SK-N-SH (cell line): ENCODE measurements around the gene RPL22. TPM values are rescaled to one million over a fixed set of nuclear protein-coding genes. Genes with fewer than 3 reads are reported as not detected.

Source experiments
- CTCF ChIA-PET: fragments of 300-600, 350-600 bp; formaldehyde crosslinking; extraction: SDS; loops from one replicate; lab custom pipeline; 2021; lab: Yijun Ruan, JAX
- POLR2A ChIA-PET: fragments of 350-600 bp; sonication (Branson Sonifier 250); formaldehyde crosslinking; extraction: SDS; loops from one replicate; lab custom pipeline; 2020; ENCODE audit warnings: antibody characterized with exemption, inconsistent platforms; lab: Yijun Ruan, JAX
- DNase-seq: peaks from one replicate; pipeline ENCODE4 v3.0.0; 2012
- H2AFZ ChIP-seq: fragments of 200-600 bp; sonication (generic); 2 replicates; pipeline ENCODE4 v1.8.1; 2016; ENCODE audit warnings: antibody characterized with exemption, mild to moderate bottlenecking, low read depth
- H3F3A ChIP-seq: fragments of 200-600 bp; sonication (generic); replicated peaks from 2 replicates; pipeline ENCODE3; 2016; ENCODE audit warnings: antibody characterized with exemption, mild to moderate bottlenecking; ENCODE audit not compliant: insufficient read depth
- H3K27ac ChIP-seq, 2 experiments: fragments of 200-500 bp in 1 of 2; fragments of 200-600 bp in 1 of 2; sonication (Bioruptor generic) in 1 of 2; sonication (generic), shearing (Covaris generic) in 1 of 2; 2 replicates each; pipeline versions ENCODE4 v1.5.1 to v1.6.1; 2014 to 2016; ENCODE audit warnings: low read depth in 2 of 2, inconsistent platforms in 1 of 2, low read length in 1 of 2, mild to moderate bottlenecking in 1 of 2, mixed read lengths in 1 of 2
- H3K27me3 ChIP-seq: fragments of 200-600 bp; sonication (generic), shearing (Covaris generic); 2 replicates; pipeline ENCODE4 v1.6.1; 2016; ENCODE audit warnings: mixed run types; ENCODE audit not compliant: insufficient read depth
- H3K36me3 ChIP-seq, 2 experiments: fragments of 200-500 bp in 1 of 2; fragments of 200-600 bp in 1 of 2; sonication (Bioruptor generic) in 1 of 2; sonication (generic) in 1 of 2; replicated peaks in 1 of 2; 2 replicates each; pipeline versions ENCODE3 to v1.5.1; 2014 to 2016; ENCODE audit warnings: low read length in 1 of 2, mild to moderate bottlenecking in 1 of 2; ENCODE audit not compliant: insufficient read depth in 2 of 2, control insufficient read depth in 1 of 2
- H3K4me1 ChIP-seq, 2 experiments: fragments of 200-500 bp in 1 of 2; fragments of 200-600 bp in 1 of 2; sonication (Bioruptor generic) in 1 of 2; sonication (generic), shearing (Covaris generic) in 1 of 2; 2 replicates each; pipeline versions ENCODE4 v1.5.1 to v1.6.1; 2014 to 2016; ENCODE audit warnings: low read depth in 1 of 2, low read length in 1 of 2, mixed run types in 1 of 2; ENCODE audit not compliant: insufficient read depth in 2 of 2, control insufficient read depth in 1 of 2
- H3K4me2 ChIP-seq: fragments of 200-600 bp; sonication (generic), shearing (Covaris generic); 2 replicates; pipeline ENCODE4 v1.6.1; 2017; ENCODE audit warnings: mixed run types
- H3K4me3 ChIP-seq, 2 experiments: fragments of 200-500 bp in 1 of 2; fragments of 200-600 bp in 1 of 2; sonication (Bioruptor generic) in 1 of 2; sonication (generic), shearing (Covaris generic) in 1 of 2; 2 replicates each; pipeline versions ENCODE4 v1.5.1 to v1.8.1; 2014 to 2016; ENCODE audit warnings: low read depth in 2 of 2, inconsistent platforms in 1 of 2, low read length in 1 of 2, mild to moderate bottlenecking in 1 of 2, mixed read lengths in 1 of 2, moderate library complexity in 1 of 2
- H3K79me2 ChIP-seq: fragments of 200-600 bp; sonication (generic); 2 replicates; pipeline ENCODE4 v1.8.1; 2017; ENCODE audit warnings: mild to moderate bottlenecking; ENCODE audit not compliant: insufficient read depth
- H3K9ac ChIP-seq: fragments of 200-600 bp; sonication (generic); 2 replicates; pipeline ENCODE4 v1.6.1; 2017; ENCODE audit warnings: mixed run types
- H3K9me2 ChIP-seq: fragments of 200-600 bp; sonication (generic); 2 replicates; pipeline ENCODE4 v1.6.1; 2017; ENCODE audit warnings: mixed run types
- H3K9me3 ChIP-seq: fragments of 200-600 bp; sonication (generic); 2 replicates; pipeline ENCODE4 v1.6.1; 2017; ENCODE audit warnings: mixed run types, mild to moderate bottlenecking, moderate library complexity
- H4K20me1 ChIP-seq: fragments of 200-600 bp; sonication (generic); 2 replicates; pipeline ENCODE4 v1.6.1; 2017; ENCODE audit warnings: mild to moderate bottlenecking, mixed run types; ENCODE audit not compliant: insufficient read depth
- CTCF ChIP-seq: fragments of 200-600 bp; sonication (generic); IDR thresholded peaks from 2 replicates; pipeline ENCODE4 v1.6.1; 2017; ENCODE audit warnings: antibody characterized with exemption, mild to moderate bottlenecking, moderate library complexity
- FOXM1 ChIP-seq: IDR thresholded peaks from 2 replicates; pipeline ENCODE4 v1.4.0; 2012; ENCODE audit warnings: low read depth, mild to moderate bottlenecking
- GABPA ChIP-seq: IDR thresholded peaks from 2 replicates; pipeline ENCODE4 v1.4.0; 2012; ENCODE audit warnings: low read depth, mild to moderate bottlenecking
- MEF2A ChIP-seq: IDR thresholded peaks from 2 replicates; pipeline ENCODE4 v1.4.0; 2012; ENCODE audit warnings: low read depth, borderline replicate concordance
- MXI1 ChIP-seq: IDR thresholded peaks from 2 replicates; pipeline ENCODE4 v1.6.1; 2012; ENCODE audit warnings: mild to moderate bottlenecking, low read depth, low read length, improper control_type of control experiment
- NRF1 ChIP-seq: IDR thresholded peaks from 2 replicates; pipeline ENCODE4 v1.6.1; 2012; ENCODE audit warnings: low read depth, mild to moderate bottlenecking, low read length
- RCOR1 ChIP-seq: fragments of 150-350 bp; IDR thresholded peaks from 2 replicates; pipeline ENCODE4 v1.6.1; 2017; ENCODE audit warnings: antibody characterized with exemption, low read length
- REST ChIP-seq: IDR thresholded peaks from 2 replicates; pipeline ENCODE4 v1.6.1; 2012; ENCODE audit warnings: mild to moderate bottlenecking, low read depth, low read length, moderate library complexity
- RFX5 ChIP-seq: IDR thresholded peaks from 2 replicates; pipeline ENCODE4 v1.6.1; 2012; ENCODE audit warnings: mild to moderate bottlenecking, improper control_type of control experiment, low read length
- USF2 ChIP-seq: fragments of 150-350 bp; IDR thresholded peaks from 2 replicates; pipeline ENCODE4 v1.6.1; 2017; ENCODE audit warnings: antibody characterized with exemption, low read length, low read depth, borderline replicate concordance
- WGBS: methylation state at CpG from one replicate; pipeline ENCODE4 v1.1.6; 2017; ENCODE audit warnings: low lambda C conversion rate; 5-methylcytosine and 5-hydroxymethylcytosine counted together
- polyA plus RNA-seq, 3 experiments: library from polyadenylated mRNA; depleted of rRNA; stranded (reverse); fragments of >200 nt; gene quantifications; 2 replicates each; pipeline ENCODE4 v1.2.3, GENCODE V29; 2012
- TF ChIP-seq, protein P1 (sequence below): fragments of 150-350 bp; IDR thresholded peaks from 2 replicates; pipeline ENCODE4 v1.6.1; 2016; ENCODE audit warnings: mild to moderate bottlenecking, low read depth, low read length
- TF ChIP-seq, protein P2 (sequence below): IDR thresholded peaks from 2 replicates; pipeline ENCODE4 v1.4.0; 2012; ENCODE audit warnings: low read depth, borderline replicate concordance

RPL22 gene
- polyA plus RNA-seq, 1 of the 3 experiments (the other 2 are of a cell fraction) = 140 TPM

DNA sequence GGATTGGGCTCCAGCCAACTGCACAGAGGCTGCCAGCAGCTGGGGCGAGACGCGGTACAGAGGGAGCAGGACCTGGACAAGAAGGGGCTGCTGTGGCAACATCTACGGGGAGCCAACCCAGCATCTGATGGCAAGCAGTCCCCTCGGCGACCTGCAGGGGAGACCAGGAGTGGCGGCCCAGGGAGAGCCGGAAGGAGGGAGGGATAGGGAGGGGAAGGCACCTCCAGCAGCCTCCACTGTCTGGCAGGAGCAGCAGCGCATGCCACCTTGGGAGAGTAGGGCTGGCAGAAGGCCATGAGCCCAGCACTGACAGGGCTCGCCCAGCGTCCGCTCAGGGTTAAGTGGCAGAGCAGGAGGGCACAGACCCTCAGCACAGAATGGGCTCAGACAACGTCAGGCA lies 36.6 kb downstream of the RPL22 start:
- H2AFZ ChIP-seq = no peak overlapping the region
- CTCF ChIA-PET = interaction anchor here (0.9 to 3.3 kb wide), 6 partner anchors 9 to 127 kb away, joined by 3 to 18 read pairs (median 4); no protein-coding TSS in a partner anchor
- no peaks in the 10 kb centered on the region for H3K79me2 ChIP-seq
- H3K36me3 ChIP-seq = no peaks in the 10 kb centered on the region
- POLR2A ChIA-PET = no interaction called here
- H3F3A ChIP-seq = no peaks in the 10 kb centered on the region
- no peaks in the 10 kb centered on the region for H3K9me2 ChIP-seq
- no peak overlapping the region for H3K9ac ChIP-seq
- H3K9me3 ChIP-seq = no peaks in the 10 kb centered on the region
- no peaks in the 10 kb centered on the region for H4K20me1 ChIP-seq
- TF ChIP-seq GABPA (no peak), CTCF (no peak), RFX5 (no peak), RCOR1 (no peak), MXI1 (peak; percentile 35; the same call in 1 of the 2 replicates), NRF1 (no peak)
- peaks cover 0 to 44% of the 10 kb centered on the region in 2 experiments; a peak in 1 of 4 replicates for H3K4me1 ChIP-seq
- peak overlapping the region in 1 of 2 experiments; percentile 55; a peak in 1 of 4 replicates for H3K27ac ChIP-seq
- no peaks in the 10 kb centered on the region for H3K27me3 ChIP-seq
- no peak overlapping the region for H3K4me3 ChIP-seq
- 38% methylated on average over 7 of the region's 13 CpGs for WGBS
- no peak overlapping the region for H3K4me2 ChIP-seq
- DNase-seq = peak; percentile 90

GRCh38 chr1:6162341-6162740 lies 37.1 kb downstream of the RPL22 start:
- Histone ChIP-seq H3K27me3 (no peaks in the 10 kb centered on the region), H3F3A (no peaks in the 10 kb centered on the region), H4K20me1 (no peaks in the 10 kb centered on the region), H2AFZ (no peak overlapping the region), H3K9ac (no peak overlapping the region), H3K79me2 (no peaks in the 10 kb centered on the region), H3K4me1 (peaks cover 0 to 44% of the 10 kb centered on the region in 2 experiments; a peak in 1 of 4 replicates), H3K9me3 (no peaks in the 10 kb centered on the region), H3K27ac (peak overlapping the region in 1 of 2 experiments; percentile 20; a peak in 1 of 4 replicates), H3K4me2 (no peak overlapping the region), H3K9me2 (no peaks in the 10 kb centered on the region), H3K4me3 (no peak overlapping the region)
- ChIA-PET POLR2A (no interaction called here), CTCF (interaction anchor here (0.9 to 3.3 kb wide), 8 partner anchors 9 to 127 kb away, joined by 3 to 18 read pairs (median 4); no protein-coding TSS in a partner anchor)
- DNase-seq = no peak
- TF ChIP-seq MEF2A (no peak), REST (no peak), NRF1 (no peak), GABPA (no peak), USF2 (no peak), FOXM1 (no peak)
- TF ChIP-seq, protein P1, sequence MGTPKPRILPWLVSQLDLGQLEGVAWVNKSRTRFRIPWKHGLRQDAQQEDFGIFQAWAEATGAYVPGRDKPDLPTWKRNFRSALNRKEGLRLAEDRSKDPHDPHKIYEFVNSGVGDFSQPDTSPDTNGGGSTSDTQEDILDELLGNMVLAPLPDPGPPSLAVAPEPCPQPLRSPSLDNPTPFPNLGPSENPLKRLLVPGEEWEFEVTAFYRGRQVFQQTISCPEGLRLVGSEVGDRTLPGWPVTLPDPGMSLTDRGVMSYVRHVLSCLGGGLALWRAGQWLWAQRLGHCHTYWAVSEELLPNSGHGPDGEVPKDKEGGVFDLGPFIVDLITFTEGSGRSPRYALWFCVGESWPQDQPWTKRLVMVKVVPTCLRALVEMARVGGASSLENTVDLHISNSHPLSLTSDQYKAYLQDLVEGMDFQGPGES = no peak
- TF ChIP-seq, protein P2, sequence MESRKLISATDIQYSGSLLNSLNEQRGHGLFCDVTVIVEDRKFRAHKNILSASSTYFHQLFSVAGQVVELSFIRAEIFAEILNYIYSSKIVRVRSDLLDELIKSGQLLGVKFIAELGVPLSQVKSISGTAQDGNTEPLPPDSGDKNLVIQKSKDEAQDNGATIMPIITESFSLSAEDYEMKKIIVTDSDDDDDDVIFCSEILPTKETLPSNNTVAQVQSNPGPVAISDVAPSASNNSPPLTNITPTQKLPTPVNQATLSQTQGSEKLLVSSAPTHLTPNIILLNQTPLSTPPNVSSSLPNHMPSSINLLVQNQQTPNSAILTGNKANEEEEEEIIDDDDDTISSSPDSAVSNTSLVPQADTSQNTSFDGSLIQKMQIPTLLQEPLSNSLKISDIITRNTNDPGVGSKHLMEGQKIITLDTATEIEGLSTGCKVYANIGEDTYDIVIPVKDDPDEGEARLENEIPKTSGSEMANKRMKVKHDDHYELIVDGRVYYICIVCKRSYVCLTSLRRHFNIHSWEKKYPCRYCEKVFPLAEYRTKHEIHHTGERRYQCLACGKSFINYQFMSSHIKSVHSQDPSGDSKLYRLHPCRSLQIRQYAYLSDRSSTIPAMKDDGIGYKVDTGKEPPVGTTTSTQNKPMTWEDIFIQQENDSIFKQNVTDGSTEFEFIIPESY = no peak
- TF ChIP-seq, all 33 proteins: peak for 0
- 58% methylated on average over 4 of the region's 7 CpGs for WGBS
- no peaks in the 10 kb centered on the region for H3K36me3 ChIP-seq
